GM21423 (cell line): Measurements from ENCODE around the gene RNF121.

Experiments
- ATAC-seq: cut with Tn5 transposase; IDR thresholded peaks from one replicate; pipeline ENCODE4 v1.9.1; 2021; ENCODE audit warnings: mild to moderate bottlenecking, moderate library complexity; ENCODE audit not compliant: unreplicated experiment

The RNF121 gene

DNA sequence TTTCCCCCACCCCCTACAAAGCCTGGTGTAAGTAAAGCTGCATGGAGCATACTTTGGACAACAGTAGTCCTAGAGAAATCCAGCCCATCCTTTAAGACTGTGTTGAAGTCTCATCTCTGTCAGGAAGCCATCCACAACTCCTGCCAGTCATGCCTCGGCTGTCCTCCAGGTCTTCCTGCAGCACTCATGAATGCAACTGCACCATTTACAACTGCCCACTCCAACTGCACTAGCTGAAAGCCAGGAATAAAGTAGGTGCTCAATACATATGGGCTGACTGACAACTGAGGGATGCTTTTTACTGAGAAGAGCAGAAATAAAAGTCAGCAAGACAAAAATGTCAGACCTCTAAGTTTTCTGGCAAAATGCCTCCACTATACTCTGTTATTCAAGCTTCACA is 97.2 kb downstream of the RNF121 start:
- no peak for ATAC-seq

DNA sequence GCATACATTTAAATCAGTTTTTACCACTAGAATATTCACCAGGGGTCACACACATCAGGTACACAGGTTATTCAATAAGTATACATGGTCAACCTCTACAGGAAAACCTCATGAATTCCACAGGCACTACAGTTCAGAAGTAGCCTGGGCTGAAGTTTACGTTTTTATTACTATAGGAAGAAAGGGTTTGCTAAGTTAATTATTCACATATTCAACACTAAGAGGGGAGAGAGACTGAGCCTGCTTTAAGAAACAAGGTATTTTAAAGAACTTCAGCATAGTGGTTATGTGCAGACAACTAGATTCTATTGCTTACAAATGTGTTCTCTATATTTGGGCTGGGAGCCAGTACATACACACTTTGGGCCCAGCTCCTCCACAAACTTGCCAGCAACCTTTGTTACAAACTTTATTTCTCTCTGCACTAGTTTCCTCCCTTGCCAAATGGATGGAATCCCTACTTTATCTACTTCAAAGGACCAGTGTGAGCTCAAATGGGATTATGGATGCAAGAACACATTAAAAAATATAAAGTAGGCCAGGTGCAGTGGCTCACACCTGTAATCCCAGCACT is 101.7 kb downstream of the RNF121 start:
- ATAC-seq: no peak

DNA sequence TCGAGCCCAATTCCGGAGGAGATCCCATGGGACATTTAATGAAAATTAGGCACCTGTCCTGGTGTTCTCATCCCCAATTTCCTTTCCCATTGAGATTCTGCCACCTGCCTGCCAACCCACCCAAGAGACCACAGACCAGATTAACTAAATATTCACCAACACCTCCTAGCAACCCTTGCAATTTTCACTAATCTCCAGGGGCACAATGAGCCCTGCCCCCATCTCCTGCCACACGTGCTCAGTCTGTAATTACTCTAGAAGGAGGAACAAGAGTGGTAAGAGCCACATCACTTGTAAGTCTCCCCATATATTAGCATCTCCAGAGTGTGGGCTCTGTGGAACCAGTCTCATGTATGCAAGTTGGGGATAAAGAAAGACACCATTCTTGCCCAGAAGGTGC is 107.8 kb downstream of the RNF121 start:
- ATAC-seq: no peak

DNA sequence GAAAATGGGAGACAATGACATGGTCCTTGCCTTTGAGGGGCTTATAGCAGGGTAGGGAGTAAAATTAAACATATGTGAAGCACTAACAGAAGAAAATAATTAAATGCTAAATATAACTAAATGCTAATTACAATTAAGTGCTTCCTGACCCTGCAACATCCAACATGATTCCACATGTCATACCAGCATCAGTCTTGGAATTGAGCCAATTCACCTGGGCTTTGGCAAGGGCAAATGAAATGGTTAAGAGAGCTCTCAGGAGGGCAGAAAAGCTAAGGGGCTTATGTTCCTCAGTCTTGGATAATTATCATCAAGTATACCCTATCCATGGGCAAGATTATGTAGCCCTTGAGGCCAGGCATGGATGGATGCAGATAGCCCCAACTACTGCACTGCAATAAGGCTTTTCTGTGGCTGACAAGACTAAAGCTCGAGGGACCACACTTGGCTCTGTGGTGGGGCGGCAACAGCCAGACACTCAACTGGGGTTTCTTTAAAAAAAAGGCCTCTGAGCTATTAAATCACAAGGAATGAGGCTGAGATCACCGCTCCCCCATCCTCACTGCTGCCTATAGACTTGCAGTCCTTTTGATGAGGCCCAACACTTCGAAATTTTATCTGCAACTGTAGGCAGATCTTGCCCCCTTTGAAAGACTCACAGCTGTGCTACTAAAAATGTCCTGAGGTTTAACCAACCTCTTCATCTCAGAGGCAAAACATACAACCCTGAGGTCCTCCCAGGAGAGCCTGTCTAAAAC is 108.9 kb downstream of the RNF121 start:
- no peak for ATAC-seq

DNA sequence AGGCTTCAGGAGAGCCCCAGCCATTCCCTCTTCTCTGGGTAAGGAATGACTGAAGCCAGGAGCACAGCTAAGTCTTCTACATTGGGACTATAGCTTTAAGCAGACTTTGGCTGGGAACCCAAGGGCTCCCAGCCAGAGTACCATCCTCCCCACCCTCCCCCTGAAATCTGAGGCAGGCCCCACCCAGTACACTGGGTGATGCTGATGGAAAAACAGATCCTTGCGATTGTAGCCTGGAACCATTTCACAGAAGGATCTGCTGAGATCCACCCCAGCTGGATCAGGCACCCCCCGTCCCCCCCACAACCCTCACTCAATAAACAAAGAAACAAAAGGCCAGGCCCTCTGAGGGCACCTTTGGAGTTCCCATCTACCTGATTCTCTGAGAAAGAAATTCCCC is 109.6 kb downstream of the RNF121 start:
- ATAC-seq: no peak

DNA sequence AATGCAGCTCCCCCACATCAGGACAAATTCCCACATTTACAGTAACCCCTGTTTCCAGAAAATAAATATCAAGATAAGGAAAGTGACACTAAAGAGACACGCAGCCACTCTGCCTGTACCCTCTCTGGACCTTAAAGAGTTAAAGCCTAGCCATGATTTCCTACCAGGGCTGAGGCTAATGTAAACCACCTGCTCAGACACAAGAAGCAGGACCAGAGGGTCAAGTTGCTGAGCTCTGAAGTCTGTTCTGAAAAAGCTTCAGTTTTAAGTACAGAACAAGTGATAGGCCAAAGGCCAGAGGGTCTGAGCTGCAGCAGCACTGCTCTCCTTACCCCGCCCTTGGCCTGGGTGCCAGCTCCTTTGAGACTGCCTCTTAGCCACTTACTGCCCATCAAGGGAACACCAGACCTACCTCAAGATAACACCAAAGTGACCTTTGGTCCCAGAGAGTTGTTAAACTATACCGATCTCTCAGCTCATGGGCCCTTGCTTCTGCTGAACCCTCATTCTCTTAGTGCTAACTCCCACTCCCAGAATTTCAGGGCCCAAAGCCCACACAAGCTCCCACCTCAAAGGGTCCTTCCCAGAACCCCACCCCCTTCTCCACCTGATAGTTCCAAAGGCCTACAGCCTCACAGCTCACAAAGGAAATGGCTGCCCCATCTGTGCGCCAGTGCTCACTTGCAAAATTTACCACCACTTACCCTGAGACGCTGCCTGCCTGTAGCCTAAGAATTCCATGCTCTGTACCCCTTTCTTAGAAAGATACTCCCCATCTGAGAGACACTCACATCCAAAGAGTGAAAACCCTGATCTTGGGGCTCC is 110.4 kb downstream of the RNF121 start:
- no peak for ATAC-seq

DNA sequence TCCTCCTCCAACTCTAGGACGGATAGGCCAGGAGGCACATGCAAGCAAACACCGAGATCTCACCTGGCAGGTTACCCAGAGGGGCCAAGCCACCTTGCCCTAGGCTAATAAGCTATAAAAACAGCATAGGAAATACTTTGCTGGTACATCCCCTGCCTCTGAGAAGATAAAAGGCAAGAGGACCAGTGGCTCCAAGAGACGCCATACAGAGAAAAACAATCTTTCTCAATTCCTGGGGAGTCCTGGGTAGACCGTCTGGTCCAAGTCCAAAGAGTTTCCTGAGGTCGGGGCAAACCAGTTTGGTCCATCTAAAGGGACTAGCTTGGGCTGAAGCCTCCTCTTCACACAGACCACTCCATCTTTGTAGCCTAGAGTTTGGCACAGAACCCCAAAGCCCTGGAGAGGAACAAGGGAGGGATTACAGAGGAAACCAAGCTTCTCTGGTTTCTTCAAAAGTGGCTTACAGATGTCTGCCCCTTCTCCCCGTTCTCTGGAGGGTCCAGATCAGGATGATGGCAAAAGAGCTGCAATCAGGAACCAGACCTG is 111.1 kb downstream of the RNF121 start:
- ATAC-seq: no peak

DNA sequence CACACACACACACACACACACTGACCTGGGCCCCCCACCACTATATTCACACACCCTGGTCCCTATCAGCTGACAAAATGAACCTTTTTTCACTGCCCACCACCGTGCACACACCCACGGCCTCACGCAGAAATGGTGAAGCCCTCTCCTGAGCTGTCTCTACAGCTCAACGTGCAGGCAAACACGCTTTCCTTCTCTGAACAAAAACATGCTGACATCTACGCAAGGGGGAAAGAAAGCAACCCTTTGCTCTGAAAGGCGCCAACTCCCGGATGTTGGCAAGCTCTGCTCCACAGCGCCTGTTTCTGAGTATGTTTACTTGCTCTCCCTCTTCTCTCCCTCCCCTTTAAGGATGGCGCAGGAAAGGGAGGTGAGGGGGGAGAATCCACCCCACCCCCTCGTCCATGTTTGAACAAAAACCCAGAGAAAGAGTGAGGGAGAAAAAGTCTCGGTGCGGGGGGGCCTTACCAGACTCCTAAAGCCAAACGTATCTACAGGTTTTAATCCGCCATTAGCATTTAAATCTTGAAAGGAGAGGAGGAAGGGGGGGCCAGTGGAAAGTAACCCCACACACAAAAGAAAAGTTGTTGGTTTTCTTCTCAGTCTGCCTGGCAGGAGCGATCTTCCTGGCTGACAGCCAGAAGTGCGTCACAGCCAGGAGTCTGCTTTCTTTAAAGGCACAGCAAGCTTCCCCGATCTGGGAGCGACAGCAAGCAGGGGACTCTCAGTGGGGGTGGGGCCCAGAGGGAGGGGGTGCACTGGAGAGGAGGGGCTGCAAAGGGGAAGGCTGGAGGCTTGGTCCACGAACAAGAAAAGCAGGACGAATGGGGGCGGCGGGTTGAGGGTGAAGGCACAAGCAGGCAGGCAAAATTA is 111.9 kb downstream of the RNF121 start:
- ATAC-seq: no peak

DNA sequence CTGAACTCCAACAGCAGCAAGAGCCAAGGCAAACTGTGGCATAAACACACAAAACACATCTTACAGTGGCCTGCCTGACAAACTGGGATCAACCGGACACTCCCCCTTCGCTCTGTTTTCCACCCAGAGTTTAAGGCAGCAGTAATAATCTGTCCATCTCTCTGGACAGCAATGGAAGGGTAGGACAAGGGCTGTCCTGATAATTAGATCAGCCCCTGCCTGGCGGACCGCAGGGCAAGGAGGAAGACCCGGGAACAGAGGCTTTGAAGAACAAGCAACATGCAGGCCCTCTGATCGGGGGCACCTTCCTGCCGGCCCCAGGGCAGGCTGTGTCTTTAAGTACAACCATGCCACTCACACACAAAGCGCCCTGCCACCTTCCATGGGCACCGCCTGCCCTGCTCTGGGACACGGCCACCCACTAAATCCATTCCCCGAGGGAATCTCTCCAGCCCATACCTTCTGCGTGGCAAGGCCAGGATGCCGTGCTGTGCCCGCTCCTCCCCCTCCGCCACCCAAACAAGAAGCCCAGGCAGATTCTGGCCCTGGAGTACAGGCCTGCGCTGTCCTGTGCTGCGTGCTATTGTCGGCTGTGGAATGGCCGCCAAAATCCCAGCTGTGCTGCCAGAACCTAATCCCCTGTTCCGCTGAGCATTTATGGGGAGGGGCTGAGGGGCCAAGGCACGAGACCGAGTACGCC is 112.7 kb downstream of the RNF121 start:
- ATAC-seq: peak; percentile 35

DNA sequence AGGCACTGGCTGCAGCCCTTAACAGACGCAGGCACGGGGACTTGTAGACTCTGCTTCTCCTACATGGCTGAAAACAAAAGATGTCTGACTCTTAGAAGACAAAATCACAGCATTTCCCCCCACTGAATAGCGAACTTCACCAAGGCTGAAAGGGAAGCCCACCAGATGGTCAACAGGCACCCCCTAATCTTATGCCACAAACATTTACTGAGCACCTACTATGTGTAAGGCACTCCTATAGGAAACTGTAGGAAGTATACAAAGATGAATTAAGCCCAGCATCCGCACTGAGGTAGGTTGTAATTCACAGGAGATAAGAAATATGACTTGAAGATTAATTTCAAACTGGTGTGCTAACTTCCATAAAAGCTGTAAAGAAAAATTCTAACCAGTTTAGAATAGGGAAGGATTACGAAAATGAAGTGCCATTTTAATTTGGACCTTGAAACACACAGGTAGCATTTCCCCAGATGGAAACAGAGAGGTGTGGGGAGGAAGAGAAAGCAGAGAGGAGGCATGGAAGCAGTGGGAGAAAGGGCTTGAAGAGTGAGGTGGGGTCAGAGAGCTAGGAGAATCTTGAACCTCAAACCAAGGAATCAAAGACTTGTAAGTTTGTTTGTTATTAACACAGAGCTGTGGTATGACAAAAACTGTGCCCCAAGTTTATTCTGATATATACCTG is 113.4 kb downstream of the RNF121 start:
- peak; percentile 2 for ATAC-seq

DNA sequence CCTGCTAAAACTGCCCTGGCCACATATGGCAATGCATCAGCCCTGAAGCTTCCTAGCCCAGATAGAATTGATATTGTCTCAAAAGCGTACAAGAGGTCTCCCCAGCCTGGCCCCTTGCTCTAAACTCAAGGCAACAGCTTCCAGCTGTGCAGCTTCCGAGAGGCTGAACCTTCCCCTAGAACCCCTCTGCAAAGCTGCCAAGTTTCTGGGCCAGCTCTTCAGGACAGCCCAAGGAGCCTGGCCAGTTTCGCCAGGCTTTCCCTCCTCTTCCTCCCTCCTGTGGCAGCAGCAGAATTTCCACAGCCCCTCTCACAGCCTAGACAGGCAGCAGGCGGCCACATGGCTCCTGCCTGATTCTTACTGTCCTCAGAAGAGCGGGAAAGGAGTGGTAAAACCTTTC is 117.0 kb downstream of the RNF121 start:
- ATAC-seq: no peak
